Effector CD8-positive, alpha-beta T cell (primary cell): ENCODE data around the gene USP21.
A peak's percentile ranks its signal among the peaks of the same experiment; 100 is the strongest.
"Not testable (repeated sequence)": the region's sequence is repeated elsewhere in the genome, so short reads cannot be mapped to it uniquely, and the experiment has no call there.

Experiments
- DNase-seq: peaks from one replicate; lab custom pipeline; 2025; lab: John Stamatoyannopoulos, UW
- total RNA-seq, 4 experiments: gene quantifications; one replicate each; lab custom pipeline; 2026; lab: John Stamatoyannopoulos, UW

Gene USP21, protein sequence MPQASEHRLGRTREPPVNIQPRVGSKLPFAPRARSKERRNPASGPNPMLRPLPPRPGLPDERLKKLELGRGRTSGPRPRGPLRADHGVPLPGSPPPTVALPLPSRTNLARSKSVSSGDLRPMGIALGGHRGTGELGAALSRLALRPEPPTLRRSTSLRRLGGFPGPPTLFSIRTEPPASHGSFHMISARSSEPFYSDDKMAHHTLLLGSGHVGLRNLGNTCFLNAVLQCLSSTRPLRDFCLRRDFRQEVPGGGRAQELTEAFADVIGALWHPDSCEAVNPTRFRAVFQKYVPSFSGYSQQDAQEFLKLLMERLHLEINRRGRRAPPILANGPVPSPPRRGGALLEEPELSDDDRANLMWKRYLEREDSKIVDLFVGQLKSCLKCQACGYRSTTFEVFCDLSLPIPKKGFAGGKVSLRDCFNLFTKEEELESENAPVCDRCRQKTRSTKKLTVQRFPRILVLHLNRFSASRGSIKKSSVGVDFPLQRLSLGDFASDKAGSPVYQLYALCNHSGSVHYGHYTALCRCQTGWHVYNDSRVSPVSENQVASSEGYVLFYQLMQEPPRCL
- total RNA-seq, result 27.1 to 57.7 (median 54.7) reads per million in 4 experiments

GRCh38 chr1:161159087-161159912 is at the start of gene USP21:
Gene USP21, plus strand, starts transcription at chr1:161159500. Its CDS starts 1,141 bp downstream, at chr1:161160641.
- peak; percentile 86 for DNase-seq

DNA sequence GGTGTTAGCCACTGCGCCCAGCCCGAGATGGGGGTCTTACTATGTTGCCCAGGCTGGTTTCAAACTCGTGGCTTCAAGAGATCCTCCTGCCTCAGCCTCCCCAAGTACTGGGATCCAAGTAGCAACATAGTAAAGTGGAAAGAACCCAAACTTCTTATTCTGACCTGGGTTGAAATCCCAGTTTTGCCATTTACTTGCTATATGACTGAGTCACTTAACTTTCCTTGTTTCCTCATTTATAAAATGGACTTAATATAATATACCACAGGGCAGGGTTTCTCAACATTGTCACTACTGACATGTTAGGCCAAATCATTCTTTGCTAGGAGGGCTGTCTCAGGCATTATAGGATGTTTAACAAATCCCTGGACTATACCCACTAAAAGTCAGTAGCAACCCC is 48.2 kb upstream of the USP21 start:
- no peak for DNase-seq

DNA sequence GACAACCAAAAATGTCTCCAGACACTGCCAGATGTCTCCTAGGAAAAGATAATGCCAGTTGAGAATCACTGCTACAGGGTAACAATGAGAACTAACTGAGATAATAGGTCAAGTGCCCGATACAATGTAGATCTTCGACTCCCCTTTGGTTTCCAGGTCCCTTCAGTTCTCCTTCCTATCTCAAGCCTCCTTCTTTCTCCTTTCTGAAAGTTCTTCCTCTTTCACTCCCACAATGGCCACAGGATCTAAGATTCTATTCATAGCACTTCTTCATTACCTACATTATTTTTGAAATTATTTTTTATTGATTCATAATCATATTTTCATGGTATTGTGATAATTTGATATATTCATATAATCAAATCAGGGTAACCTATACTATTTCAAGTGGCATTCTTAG is 47.8 kb upstream of the USP21 start:
- DNase-seq, result no peak

DNA sequence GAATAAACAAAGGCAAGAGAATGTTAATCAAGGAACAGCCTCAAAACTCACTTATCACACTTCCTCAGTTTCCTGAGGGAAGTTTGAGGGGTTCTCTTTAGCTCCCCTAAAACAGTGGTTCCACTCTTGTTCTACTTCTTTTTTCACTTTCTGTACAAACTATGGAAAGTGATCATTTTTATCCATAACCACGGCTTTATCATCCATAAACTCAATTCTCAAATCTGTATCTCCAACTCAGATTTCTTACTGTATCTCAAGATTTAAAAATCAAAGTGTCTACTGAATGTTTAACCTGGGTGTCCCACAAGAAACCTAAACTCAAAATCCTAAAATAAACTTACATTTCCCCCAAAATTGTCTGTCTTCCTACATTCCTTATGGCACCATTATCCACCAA is 45.4 kb upstream of the USP21 start:
- DNase-seq, result no peak

DNA sequence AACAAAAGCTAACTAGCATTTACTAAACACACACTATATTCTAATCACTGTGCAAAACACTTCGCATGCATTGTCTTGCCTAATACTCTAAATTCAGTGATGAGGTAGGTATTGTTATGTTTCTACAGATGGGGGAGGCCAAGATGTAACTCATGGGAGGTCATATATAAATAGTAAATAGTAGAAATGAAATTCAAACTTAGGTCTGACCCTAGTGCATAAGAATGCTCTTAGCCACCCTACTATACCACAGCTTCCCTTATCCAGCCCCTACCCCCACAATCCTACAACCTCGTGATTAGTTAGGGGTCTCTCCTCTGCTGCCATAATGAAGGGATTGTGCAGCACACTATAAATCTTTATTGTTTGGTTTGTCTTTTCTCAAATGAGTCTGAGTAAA is 44.7 kb upstream of the USP21 start:
- no peak for DNase-seq

- DNase-seq, result no peak
These were observed 44.1 kb upstream of the USP21 start for GRCh38 chr1:161115132-161115711.

- DNase-seq, result not testable (repeated sequence)
These were observed 43.3 kb upstream of the USP21 start for GRCh38 chr1:161115961-161116360.

GRCh38 chr1:161117759-161118581 is 41.3 kb upstream of the USP21 start, which contains the start of the genes NIT1 and PFDN2:
Gene NIT1, plus strand, starts transcription at chr1:161118105. Its CDS starts 72 bp downstream, at chr1:161118177.
Gene PFDN2, minus strand, starts transcription at chr1:161118037. Its CDS starts 11 bp downstream, at chr1:161118026.
- DNase-seq, result peak; percentile 67

DNA sequence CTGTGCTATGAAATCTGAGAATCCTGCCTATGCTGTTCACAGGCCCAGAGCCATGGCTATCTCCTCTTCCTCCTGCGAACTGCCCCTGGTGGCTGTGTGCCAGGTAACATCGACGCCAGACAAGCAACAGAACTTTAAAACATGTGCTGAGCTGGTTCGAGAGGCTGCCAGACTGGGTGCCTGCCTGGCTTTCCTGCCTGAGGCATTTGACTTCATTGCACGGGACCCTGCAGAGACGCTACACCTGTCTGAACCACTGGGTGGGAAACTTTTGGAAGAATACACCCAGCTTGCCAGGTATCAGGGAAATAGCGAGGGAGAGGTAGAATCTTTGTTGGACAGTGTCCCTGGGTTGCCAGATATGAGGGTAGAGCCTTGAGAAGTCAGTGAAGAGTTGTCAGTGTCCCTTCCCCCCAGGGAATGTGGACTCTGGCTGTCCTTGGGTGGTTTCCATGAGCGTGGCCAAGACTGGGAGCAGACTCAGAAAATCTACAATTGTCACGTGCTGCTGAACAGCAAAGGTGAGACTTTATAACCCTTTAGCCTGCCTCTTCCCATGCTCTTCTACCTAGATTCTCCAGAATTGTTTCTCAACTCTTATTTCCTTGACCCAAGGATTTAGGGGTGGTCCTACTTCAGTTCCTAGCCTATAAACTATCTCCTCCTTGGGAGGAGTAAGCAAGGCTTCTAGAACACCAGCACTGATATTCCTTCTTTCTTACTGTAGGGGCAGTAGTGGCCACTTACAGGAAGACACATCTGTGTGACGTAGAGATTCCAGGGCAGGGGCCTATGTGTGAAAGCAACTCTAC is 40.0 kb upstream of the USP21 start:
- peak; percentile 6 for DNase-seq

DNA sequence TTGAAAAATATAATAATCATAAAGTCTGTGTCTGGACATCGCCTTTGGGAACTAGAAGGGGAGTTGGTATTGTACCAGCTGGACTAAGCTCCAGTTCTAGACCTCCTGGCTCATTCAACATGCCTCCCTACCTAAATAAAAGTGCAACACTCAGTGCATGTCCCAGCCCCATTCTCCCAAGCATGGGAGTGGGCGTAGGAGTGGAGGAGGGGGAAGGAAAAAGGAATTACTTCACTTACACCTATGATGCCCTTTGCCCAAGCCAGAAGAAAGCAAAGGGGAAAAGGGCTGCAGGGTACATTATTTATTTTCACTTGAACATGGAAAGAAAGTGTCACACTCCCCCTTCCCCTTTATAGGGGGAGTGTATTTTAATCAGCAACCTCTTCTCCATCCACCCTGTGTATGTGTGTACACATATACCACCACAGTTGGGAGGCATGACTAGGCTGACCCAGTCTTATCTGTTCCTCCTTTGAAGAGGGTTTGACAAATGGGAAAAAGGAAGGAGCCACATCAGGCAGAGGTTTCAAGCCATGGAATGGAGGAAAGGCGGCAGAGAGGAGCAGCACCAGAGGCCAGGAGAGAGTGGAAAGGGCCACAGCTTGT is 38.2 kb upstream of the USP21 start:
- DNase-seq, result no peak

- DNase-seq, result no peak
These were observed 37.5 kb upstream of the USP21 start for GRCh38 chr1:161121834-161122233.

GRCh38 chr1:161122967-161123366 is 36.3 kb upstream of the USP21 start:
- no peak for DNase-seq

DNA sequence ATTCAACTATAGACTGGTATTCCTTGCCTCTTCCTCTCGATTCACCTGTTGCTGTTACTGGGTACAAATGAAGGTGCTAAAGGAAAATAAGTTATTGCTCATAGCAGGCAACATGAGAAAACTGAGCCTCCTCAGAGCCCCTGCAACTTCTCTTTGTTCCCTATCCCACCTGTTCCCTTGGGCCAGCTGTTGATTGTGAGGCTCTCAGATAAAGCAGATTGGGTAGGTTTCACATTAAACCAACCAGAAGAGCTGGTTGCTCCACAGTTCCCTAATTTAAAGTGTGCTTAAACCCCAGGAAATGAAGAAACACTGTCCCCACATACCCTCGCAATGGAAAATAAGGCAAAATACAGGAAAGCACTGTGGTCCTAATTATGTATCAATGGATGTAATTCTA is 31.7 kb upstream of the USP21 start:
- DNase-seq, result no peak

GRCh38 chr1:161128591-161129420 is 30.5 kb upstream of the USP21 start:
- DNase-seq, result no peak

DNA sequence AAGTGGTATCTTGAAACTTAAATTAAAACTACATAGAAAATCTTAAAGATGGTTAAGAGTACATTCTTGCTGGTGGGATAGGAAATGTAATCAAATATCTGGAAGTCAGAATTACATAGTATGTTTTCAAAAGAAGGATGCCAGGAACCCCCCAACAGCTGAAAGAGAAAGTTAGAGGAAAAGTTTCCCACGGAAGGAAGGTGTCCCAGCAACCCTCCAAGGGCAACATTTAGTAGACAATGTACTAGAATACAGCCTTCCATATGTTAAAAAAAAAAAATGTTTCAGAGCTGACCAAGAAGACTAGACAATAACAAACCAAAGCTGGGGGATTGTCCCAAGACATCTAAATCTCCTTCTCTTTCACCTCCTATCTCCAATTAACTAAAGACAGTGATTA is 29.0 kb upstream of the USP21 start:
- no peak for DNase-seq

DNA sequence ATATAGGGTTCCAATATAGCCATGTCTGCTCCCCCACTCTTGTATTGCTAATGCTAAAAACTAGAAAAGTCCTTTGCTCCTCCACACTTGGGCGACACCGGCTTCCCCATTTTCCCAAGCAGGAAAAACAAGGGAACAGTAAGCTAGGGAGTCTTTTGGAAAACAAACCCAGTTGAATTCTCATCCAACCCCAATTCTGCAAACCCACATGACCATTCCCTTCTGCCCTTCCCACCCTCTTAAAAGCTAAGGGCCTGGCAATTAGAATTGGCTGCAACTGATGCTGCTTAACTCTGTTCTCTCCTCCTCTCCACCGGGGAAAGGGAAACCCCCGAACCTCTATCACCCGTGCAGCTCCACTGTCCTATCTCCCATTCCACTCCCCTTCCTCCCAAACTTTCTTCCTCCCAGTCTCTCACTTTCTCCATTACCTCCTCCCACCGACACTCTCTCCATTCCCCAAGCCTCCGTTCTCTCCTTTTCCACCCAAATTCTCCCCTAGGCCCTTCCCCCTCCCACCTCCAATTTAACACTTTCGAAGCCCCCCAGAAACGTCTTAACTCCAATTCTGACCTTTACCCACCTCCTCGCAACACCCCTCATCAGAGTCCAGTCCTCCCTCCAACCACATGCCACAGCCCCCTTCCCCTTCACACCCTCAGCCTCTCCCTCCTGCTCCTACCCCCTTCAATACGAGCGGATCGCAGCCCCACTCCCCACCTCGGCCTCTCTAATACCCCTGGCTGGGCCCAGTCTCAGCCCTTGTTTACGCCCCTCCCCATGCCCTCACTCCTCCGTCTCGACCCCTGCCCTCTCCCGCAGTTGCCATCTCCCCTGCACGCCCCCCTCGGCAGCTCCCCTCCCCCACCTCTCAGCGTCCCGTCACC is 27.5 kb upstream of the USP21 start:
- no peak for DNase-seq

- peak; percentile 78 for DNase-seq
These were observed 26.7 kb upstream of the USP21 start, which contains the start of gene DEDD for GRCh38 chr1:161132410-161133219. Gene DEDD, minus strand, starts transcription at chr1:161132667. Its CDS starts 8,205 bp downstream, at chr1:161124462.
